ENCODE data around the gene IZUMO4. TPM values are rescaled to one million over a fixed set of nuclear protein-coding genes. Genes with fewer than 3 reads are reported as not detected.

Gene IZUMO4
- total and polyA plus RNA-seq, 2 experiments from 2014 or later = 1.4 to 2.8 TPM

DNA sequence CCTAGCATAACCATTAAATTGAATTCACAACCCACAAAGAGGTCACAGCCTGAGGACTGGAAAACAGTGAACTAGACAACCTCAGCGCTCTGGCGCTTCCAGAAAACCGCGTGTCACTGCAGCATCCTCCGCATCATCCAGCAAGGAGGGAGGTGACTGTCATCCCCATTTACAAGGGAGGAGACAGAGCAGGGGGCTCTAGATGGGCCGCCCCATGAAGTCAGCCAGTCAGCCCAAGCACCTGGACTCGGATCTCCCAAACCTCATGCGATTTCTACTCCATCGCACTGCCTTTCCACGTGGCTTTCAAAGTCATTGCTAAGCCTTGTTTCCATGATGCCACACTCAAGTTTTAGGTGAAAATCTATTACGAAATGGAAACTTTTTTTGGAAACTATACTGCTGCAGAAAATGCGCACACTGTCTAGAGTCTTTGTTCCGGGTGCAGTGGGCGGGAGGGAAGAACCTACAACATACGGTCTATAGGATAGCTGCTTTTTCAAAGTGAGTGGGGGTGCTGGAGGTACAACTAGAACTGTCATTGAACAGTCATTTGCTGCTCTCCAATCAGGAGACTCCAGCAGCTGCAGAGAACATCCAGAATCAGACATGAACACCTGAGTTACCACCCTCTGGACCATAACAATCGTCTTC is 51.9 kb downstream of the IZUMO4 start:
- Histone ChIP-seq H3K4me1 (ENCODE audit: insufficient read depth) (peaks cover 18% of the 10 kb centered on the region), H3K27ac (no peak overlapping the region), H3K4me2 (peak overlapping the region; percentile 95), H3K27me3 (no peaks in the 10 kb centered on the region), H4K20me1 (ENCODE audit: insufficient read depth, poor library complexity, severe bottlenecking) (peaks cover 69% of the 10 kb centered on the region), H3K9me2 (replicated peaks; ENCODE audit: insufficient read depth) (no peaks in the 10 kb centered on the region), H2AFZ (no peak overlapping the region), H3K79me2 (peaks cover 75% of the 10 kb centered on the region), H3K4me3 (no peak overlapping the region), H3K9me3 (ENCODE audit: low read depth) (no peaks in the 10 kb centered on the region), H3K36me3 (replicated peaks; ENCODE audit: insufficient read depth, low read depth) (no peaks in the 10 kb centered on the region)
- TF ChIP-seq, protein P1, sequence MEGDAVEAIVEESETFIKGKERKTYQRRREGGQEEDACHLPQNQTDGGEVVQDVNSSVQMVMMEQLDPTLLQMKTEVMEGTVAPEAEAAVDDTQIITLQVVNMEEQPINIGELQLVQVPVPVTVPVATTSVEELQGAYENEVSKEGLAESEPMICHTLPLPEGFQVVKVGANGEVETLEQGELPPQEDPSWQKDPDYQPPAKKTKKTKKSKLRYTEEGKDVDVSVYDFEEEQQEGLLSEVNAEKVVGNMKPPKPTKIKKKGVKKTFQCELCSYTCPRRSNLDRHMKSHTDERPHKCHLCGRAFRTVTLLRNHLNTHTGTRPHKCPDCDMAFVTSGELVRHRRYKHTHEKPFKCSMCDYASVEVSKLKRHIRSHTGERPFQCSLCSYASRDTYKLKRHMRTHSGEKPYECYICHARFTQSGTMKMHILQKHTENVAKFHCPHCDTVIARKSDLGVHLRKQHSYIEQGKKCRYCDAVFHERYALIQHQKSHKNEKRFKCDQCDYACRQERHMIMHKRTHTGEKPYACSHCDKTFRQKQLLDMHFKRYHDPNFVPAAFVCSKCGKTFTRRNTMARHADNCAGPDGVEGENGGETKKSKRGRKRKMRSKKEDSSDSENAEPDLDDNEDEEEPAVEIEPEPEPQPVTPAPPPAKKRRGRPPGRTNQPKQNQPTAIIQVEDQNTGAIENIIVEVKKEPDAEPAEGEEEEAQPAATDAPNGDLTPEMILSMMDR (IDR thresholded peaks at IDR 0.05; ENCODE audit: poor library complexity) = no peak
- TF ChIP-seq EZH2 (IDR thresholded peaks at IDR 0.05; ENCODE audit: borderline replicate concordance) (no peak), EZH2phosphoT487 (IDR thresholded peaks at IDR 0.05; ENCODE audit: low read depth, severe bottlenecking, unreplicated experiment) (no peak)
- DNase-seq (ENCODE audit: low spot score) = no peak
- WGBS (ENCODE audit: low lambda C conversion rate, missing lambda C conversion rate) = 93% methylated on average over 16 of the region's 16 CpGs

Other genes with a start within 250 kb of the IZUMO4 start
- 13.2 and 13.4 TPM in 2 replicates for gene REXO1, start 248.4 kb upstream of the IZUMO4 start, total RNA-seq
- 22.8 and 26.2 TPM in 2 replicates for gene REXO1, start 248.4 kb upstream of the IZUMO4 start, polyA plus RNA-seq
- gene KLF16, start 233.3 kb upstream of the IZUMO4 start, total RNA-seq = 3.4 and 6.4 TPM in 2 replicates
- 14.3 and 16.0 TPM in 2 replicates for gene KLF16, start 233.3 kb upstream of the IZUMO4 start, polyA plus RNA-seq
- gene ABHD17A, start 211.4 kb upstream of the IZUMO4 start, total RNA-seq = 62.5 and 77.5 TPM in 2 replicates
- 99.7 and 102 TPM in 2 replicates for gene ABHD17A, start 211.4 kb upstream of the IZUMO4 start, polyA plus RNA-seq
- gene ADAT3, start 191.5 kb upstream of the IZUMO4 start, total RNA-seq = 2.4 and 5.3 TPM in 2 replicates
- gene ADAT3, start 191.5 kb upstream of the IZUMO4 start, polyA plus RNA-seq = 11.0 and 11.6 TPM in 2 replicates
- 69.3 and 77.2 TPM in 2 replicates for gene SCAMP4, start 191.5 kb upstream of the IZUMO4 start, total RNA-seq
- gene SCAMP4, start 191.5 kb upstream of the IZUMO4 start, polyA plus RNA-seq = 89.8 and 103 TPM in 2 replicates
- gene CSNK1G2, start 155.7 kb upstream of the IZUMO4 start, total RNA-seq = 44.8 and 56.8 TPM in 2 replicates
- gene CSNK1G2, start 155.7 kb upstream of the IZUMO4 start, polyA plus RNA-seq = 82.5 and 82.7 TPM in 2 replicates
- 56.4 and 62.1 TPM in 2 replicates for gene BTBD2, start 81.2 kb upstream of the IZUMO4 start, total RNA-seq
- 71.1 and 76.0 TPM in 2 replicates for gene BTBD2, start 81.2 kb upstream of the IZUMO4 start, polyA plus RNA-seq
- gene MKNK2, start 45.7 kb upstream of the IZUMO4 start, total RNA-seq = 90.4 and 98.2 TPM in 2 replicates
- gene MKNK2, start 45.7 kb upstream of the IZUMO4 start, polyA plus RNA-seq = 126 and 136 TPM in 2 replicates
- 13.5 and 15.7 TPM in 2 replicates for gene MOB3A, start 589 bp upstream of the IZUMO4 start, total RNA-seq
- gene MOB3A, start 589 bp upstream of the IZUMO4 start, polyA plus RNA-seq = 25.1 and 27.7 TPM in 2 replicates
- 92.2 and 102 TPM in 2 replicates for gene AP3D1, start 54.7 kb downstream of the IZUMO4 start, total RNA-seq
- gene AP3D1, start 54.7 kb downstream of the IZUMO4 start, polyA plus RNA-seq = 108 and 109 TPM in 2 replicates
- 6.9 and 9.5 TPM in 2 replicates for gene DOT1L, start 67.0 kb downstream of the IZUMO4 start, total RNA-seq
- gene DOT1L, start 67.0 kb downstream of the IZUMO4 start, polyA plus RNA-seq = 9.1 and 10.7 TPM in 2 replicates
- gene PLEKHJ1, start 139.4 kb downstream of the IZUMO4 start, total RNA-seq = 142 and 165 TPM in 2 replicates
- gene PLEKHJ1, start 139.4 kb downstream of the IZUMO4 start, polyA plus RNA-seq = 190 and 207 TPM in 2 replicates
- gene SF3A2, start 139.9 kb downstream of the IZUMO4 start, total RNA-seq = 17.9 and 21.2 TPM in 2 replicates
- 75.3 and 81.1 TPM in 2 replicates for gene SF3A2, start 139.9 kb downstream of the IZUMO4 start, polyA plus RNA-seq
- gene AMH, start 152.4 kb downstream of the IZUMO4 start, total RNA-seq = 3.9 and 8.2 TPM in 2 replicates
- 20.9 and 22.3 TPM in 2 replicates for gene AMH, start 152.4 kb downstream of the IZUMO4 start, polyA plus RNA-seq
- gene JSRP1, start 159.5 kb downstream of the IZUMO4 start, total RNA-seq = 0.30 TPM in 1 of 2 replicates, not detected in the other
- 0.91 and 0.93 TPM in 2 replicates for gene JSRP1, start 159.5 kb downstream of the IZUMO4 start, polyA plus RNA-seq
- gene PEAK3, start 185.3 kb downstream of the IZUMO4 start, total RNA-seq = not detected in 2 replicates
- 0.15 and 0.57 TPM in 2 replicates for gene PEAK3, start 185.3 kb downstream of the IZUMO4 start, polyA plus RNA-seq
- not detected in 2 replicates for gene LINGO3, start 211.2 kb downstream of the IZUMO4 start, total RNA-seq
- gene LINGO3, start 211.2 kb downstream of the IZUMO4 start, polyA plus RNA-seq = not detected in 2 replicates
- 162 and 190 TPM in 2 replicates for gene LSM7, start 231.7 kb downstream of the IZUMO4 start, total RNA-seq
- gene LSM7, start 231.7 kb downstream of the IZUMO4 start, polyA plus RNA-seq = 150 and 151 TPM in 2 replicates
- 27.4 and 40.9 TPM in 2 replicates for gene SPPL2B, start 231.8 kb downstream of the IZUMO4 start, total RNA-seq
- 87.7 and 135 TPM in 2 replicates for gene SPPL2B, start 231.8 kb downstream of the IZUMO4 start, polyA plus RNA-seq